Fibroblast of lung (primary cell): ENCODE results near the gene RAPGEF6. TPM values are rescaled to one million over a fixed set of nuclear protein-coding genes. Genes with fewer than 3 reads are reported as not detected.

Experiments
- DNase-seq, 2 donors: peaks; one replicate each; pipeline versions ENCODE4 v3.0.0 to v3.0.0-alpha.2; 2010; ENCODE audit warnings: low read depth in 2 of 2
- H2AFZ ChIP-seq: 2 replicates; pipeline ENCODE4 v1.5.1; 2012; ENCODE audit warnings: low read length, control low read depth, inconsistent platforms
- H3K27ac ChIP-seq: 2 replicates; pipeline ENCODE4 v1.5.1; 2011; ENCODE audit warnings: low read length, control low read depth; ENCODE audit not compliant: insufficient read depth
- H3K27me3 ChIP-seq: 2 replicates; pipeline ENCODE4 v1.5.1; 2011; ENCODE audit warnings: mild to moderate bottlenecking, low read length; ENCODE audit not compliant: control insufficient read depth, insufficient read depth
- H3K36me3 ChIP-seq: 2 replicates; pipeline ENCODE4 v1.5.1; 2011; ENCODE audit warnings: low read length; ENCODE audit not compliant: control insufficient read depth, insufficient read depth
- H3K4me1 ChIP-seq: 2 replicates; pipeline ENCODE4 v1.5.1; 2011; ENCODE audit warnings: low read length; ENCODE audit not compliant: control insufficient read depth, insufficient read depth; ENCODE audit errors: extremely low read depth
- H3K4me2 ChIP-seq: 2 replicates; pipeline ENCODE4 v1.5.1; 2011; ENCODE audit warnings: low read length, control low read depth; ENCODE audit not compliant: insufficient read depth; ENCODE audit errors: extremely low read depth
- H3K4me3 ChIP-seq, 4 experiments: fragments of 200-600 bp in 1 of 4; sonication (generic) in 1 of 4; replicated peaks in 1 of 4; 2 replicates each; pipeline ENCODE4 v1.5.1; 2011 to 2016; ENCODE audit warnings: low read length in 4 of 4, low read depth in 3 of 4, mild to moderate bottlenecking in 3 of 4, control low read depth in 2 of 4, inconsistent platforms in 1 of 4, mixed read lengths in 1 of 4; ENCODE audit not compliant: insufficient read depth in 1 of 4; ENCODE audit errors: control extremely low read depth in 1 of 4
- H3K79me2 ChIP-seq: 2 replicates; pipeline ENCODE4 v1.5.1; 2012; ENCODE audit warnings: mild to moderate bottlenecking, low read length, inconsistent platforms; ENCODE audit not compliant: control insufficient read depth, insufficient read depth
- H3K9ac ChIP-seq: 2 replicates; pipeline ENCODE4 v1.5.1; 2011; ENCODE audit warnings: mild to moderate bottlenecking, low read length, control low read depth; ENCODE audit not compliant: insufficient read depth
- H3K9me3 ChIP-seq: 2 replicates; pipeline ENCODE4 v1.5.1; 2012; ENCODE audit warnings: low read depth, low read length; ENCODE audit not compliant: control insufficient read depth, insufficient read depth
- H4K20me1 ChIP-seq: 2 replicates; pipeline ENCODE4 v1.5.1; 2011; ENCODE audit warnings: low read length; ENCODE audit not compliant: control insufficient read depth, insufficient read depth; ENCODE audit errors: extremely low read depth
- EZH2 ChIP-seq: IDR thresholded peaks from 2 replicates; pipeline ENCODE4 v1.5.1; 2012; ENCODE audit warnings: low read length, control low read depth, mild to moderate bottlenecking; ENCODE audit errors: missing control alignments
- polyA plus RNA-seq, 2 donors: library from polyadenylated mRNA; depleted of rRNA in 1 of 2; stranded (reverse) in 1 of 2; unstranded in 1 of 2; fragments of >200 nt; gene quantifications; 2 replicates each; pipeline ENCODE4 v1.2.1, GENCODE V29; 2011 to 2012; ENCODE audit warnings: missing spikeins in 1 of 2
- total RNA-seq: library from RNA; depleted of rRNA; stranded (reverse); fragments of >200 nt; gene quantifications from 2 replicates; pipeline ENCODE4 v1.2.1, GENCODE V29; 2014
- TF ChIP-seq, protein P1 (sequence below), 2 donors: IDR thresholded peaks in 1 of 2; conservative IDR thresholded peaks in 1 of 2; 1 replicate in 1 of 2; 2 replicates in 1 of 2; pipeline ENCODE4 v1.5.1; 2011 to 2012; ENCODE audit warnings: low read length in 2 of 2, control low read depth in 1 of 2, inconsistent platforms in 1 of 2, low read depth in 1 of 2, mild to moderate bottlenecking in 1 of 2

The RAPGEF6 gene
- total and polyA plus RNA-seq, 2 donors (not counting 1 experiment from before 2014, with no cell fraction given): 10.2 to 35.7 TPM

DNA sequence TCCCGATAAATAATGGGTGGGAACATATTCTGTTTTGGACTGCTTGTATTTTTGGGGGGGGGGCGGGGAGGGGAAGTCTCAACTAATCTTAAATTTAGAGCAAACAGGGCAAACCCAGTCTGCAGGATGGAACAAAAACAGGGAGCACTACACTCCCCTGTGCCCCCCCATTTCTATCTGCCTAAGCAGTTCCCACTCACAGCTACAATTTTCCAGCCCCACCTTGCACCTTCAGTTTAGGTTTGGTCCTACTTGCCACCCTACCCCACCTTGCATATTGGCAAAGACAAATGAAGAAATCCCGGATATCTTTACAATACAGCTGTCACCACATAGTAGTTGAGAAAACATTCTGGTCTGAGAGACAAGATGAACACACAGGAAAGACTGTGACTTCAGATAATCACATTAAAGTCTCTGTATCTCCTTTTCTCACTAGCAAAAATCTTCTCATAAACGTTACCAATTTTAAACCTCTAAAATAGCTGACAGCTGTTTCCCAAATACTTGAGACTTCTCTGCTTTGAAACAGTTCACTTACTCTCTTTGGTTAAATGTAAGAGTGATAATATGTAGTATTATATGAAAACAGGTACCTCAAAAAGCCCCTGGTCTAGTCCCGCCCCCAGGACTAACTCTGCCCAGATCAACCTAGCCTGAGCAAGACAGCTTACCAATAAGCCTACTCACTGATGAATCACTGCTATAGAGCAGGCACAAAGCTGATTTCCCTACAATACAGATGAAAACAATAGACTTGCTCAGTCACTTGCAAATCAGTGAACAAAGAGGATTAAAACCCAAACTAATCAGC is 5.2 kb upstream of the RAPGEF6 start:
- no peaks in the 10 kb centered on the region for H3K79me2 ChIP-seq
- TF ChIP-seq EZH2: no peak
- TF ChIP-seq, protein P1, sequence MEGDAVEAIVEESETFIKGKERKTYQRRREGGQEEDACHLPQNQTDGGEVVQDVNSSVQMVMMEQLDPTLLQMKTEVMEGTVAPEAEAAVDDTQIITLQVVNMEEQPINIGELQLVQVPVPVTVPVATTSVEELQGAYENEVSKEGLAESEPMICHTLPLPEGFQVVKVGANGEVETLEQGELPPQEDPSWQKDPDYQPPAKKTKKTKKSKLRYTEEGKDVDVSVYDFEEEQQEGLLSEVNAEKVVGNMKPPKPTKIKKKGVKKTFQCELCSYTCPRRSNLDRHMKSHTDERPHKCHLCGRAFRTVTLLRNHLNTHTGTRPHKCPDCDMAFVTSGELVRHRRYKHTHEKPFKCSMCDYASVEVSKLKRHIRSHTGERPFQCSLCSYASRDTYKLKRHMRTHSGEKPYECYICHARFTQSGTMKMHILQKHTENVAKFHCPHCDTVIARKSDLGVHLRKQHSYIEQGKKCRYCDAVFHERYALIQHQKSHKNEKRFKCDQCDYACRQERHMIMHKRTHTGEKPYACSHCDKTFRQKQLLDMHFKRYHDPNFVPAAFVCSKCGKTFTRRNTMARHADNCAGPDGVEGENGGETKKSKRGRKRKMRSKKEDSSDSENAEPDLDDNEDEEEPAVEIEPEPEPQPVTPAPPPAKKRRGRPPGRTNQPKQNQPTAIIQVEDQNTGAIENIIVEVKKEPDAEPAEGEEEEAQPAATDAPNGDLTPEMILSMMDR (conservative IDR thresholded peaks at IDR 0.05 in 1 of 2, IDR thresholded peaks at IDR 0.05 in 1 of 2; ENCODE audit: low read depth in 1 of 2, low read length in 2 of 2): no peak
- peaks cover 1% of the 10 kb centered on the region for H3K36me3 ChIP-seq
- DNase-seq: peak in 1 of 2 donors; percentile 50
- no peak overlapping the region for H3K4me2 ChIP-seq
- H3K9ac ChIP-seq: no peak overlapping the region
- no peak overlapping the region for H3K27ac ChIP-seq
- no peaks in the 10 kb centered on the region for H4K20me1 ChIP-seq
- peaks cover 7% of the 10 kb centered on the region for H3K4me1 ChIP-seq
- no peaks in the 10 kb centered on the region for H3K27me3 ChIP-seq
- H3K9me3 ChIP-seq: no peaks in the 10 kb centered on the region
- H3K4me3 ChIP-seq: no peak overlapping the region
- no peak overlapping the region for H2AFZ ChIP-seq

DNA sequence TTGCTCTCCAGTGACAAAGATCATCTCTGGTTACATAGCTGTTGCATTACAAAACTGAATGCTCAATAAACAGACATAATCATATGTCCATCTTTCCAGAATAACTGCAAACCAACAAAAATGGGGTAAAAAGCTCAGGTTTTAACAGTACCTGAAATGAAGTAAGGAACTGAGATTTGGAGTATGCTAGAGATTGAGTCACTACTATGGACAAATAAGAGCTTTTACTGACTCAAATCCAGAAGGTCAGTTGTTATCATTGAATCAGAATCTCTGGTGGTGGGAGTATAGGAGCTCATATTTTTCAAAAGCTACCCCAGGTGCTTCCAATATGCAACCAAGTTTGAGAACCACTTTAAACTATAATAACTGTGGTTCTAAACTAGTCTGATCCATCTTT is 4.1 kb upstream of the RAPGEF6 start:
- TF ChIP-seq EZH2: no peak
- TF ChIP-seq, protein P1 (conservative IDR thresholded peaks at IDR 0.05 in 1 of 2, IDR thresholded peaks at IDR 0.05 in 1 of 2; ENCODE audit: low read depth in 1 of 2, low read length in 2 of 2): no peak
- Histone ChIP-seq H3K4me3 (no peak overlapping the region), H3K36me3 (peaks cover 1% of the 10 kb centered on the region), H4K20me1 (no peaks in the 10 kb centered on the region), H3K27me3 (no peaks in the 10 kb centered on the region), H2AFZ (no peak overlapping the region), H3K4me2 (no peak overlapping the region), H3K27ac (no peak overlapping the region), H3K9ac (no peak overlapping the region), H3K9me3 (no peaks in the 10 kb centered on the region), H3K79me2 (peaks cover 8% of the 10 kb centered on the region), H3K4me1 (peaks cover 7% of the 10 kb centered on the region)
- no peak for DNase-seq

DNA sequence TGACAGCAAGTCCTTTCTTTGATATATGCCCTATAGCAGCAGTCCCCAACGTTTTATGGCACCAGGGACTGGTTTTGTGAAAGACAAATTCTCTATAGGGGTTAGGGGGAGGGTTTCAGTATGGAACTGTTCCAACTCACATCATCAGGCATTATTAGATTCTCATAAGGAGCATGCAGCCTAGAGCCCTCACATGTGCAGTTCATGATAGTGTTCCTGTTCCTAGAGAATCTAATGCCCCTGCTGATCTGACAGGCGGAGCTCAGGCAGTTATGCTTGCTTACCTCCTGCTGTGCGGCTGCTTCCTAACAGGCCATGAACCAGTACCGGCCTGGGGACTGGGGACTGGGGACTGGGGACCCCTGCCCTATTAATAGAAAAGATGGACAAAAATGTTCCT is 2.7 kb upstream of the RAPGEF6 start:
- Histone ChIP-seq H3K79me2 (peaks cover 22% of the 10 kb centered on the region), H3K4me2 (no peak overlapping the region), H3K27me3 (no peaks in the 10 kb centered on the region), H3K9me3 (no peaks in the 10 kb centered on the region), H3K36me3 (peaks cover 1% of the 10 kb centered on the region), H4K20me1 (no peaks in the 10 kb centered on the region), H3K4me1 (peaks cover 9% of the 10 kb centered on the region), H2AFZ (no peak overlapping the region), H3K27ac (no peak overlapping the region), H3K4me3 (no peak overlapping the region), H3K9ac (no peak overlapping the region)
- no peak for DNase-seq
- no peak for TF ChIP-seq EZH2
- TF ChIP-seq, protein P1 (conservative IDR thresholded peaks at IDR 0.05 in 1 of 2, IDR thresholded peaks at IDR 0.05 in 1 of 2; ENCODE audit: low read depth in 1 of 2, low read length in 2 of 2): no peak
